Mesothelial cell of epicardium (in vitro differentiated cells): ENCODE data around the gene CHSY3. TPM values are rescaled to one million over a fixed set of nuclear protein-coding genes. Genes with fewer than 3 reads are reported as not detected.

ENCODE experiments used
- DNase-seq, 2 experiments: peaks; one replicate each; pipeline ENCODE4 v3.0.0; 2021; ENCODE audit warnings: low spot score in 2 of 2; ENCODE audit not compliant: unreplicated experiment in 2 of 2
- H3K27ac Mint-ChIP-seq: 2 replicates; pipeline ENCODE4 v1.8.0; 2021; ENCODE audit warnings: mixed read lengths
- H3K27me3 Mint-ChIP-seq: 2 replicates; pipeline ENCODE4 v1.8.0; 2021; ENCODE audit warnings: low read depth, mixed read lengths
- H3K36me3 Mint-ChIP-seq: 2 replicates; pipeline ENCODE4 v1.8.0; 2021; ENCODE audit warnings: mixed read lengths
- H3K4me1 Mint-ChIP-seq: 2 replicates; pipeline ENCODE4 v1.8.0; 2021; ENCODE audit warnings: mixed read lengths
- H3K4me3 Mint-ChIP-seq: 2 replicates; pipeline ENCODE4 v1.8.0; 2021; ENCODE audit warnings: mild to moderate bottlenecking, moderate library complexity, mixed read lengths
- H3K9me3 Mint-ChIP-seq: 2 replicates; pipeline ENCODE4 v1.8.0; 2021; ENCODE audit warnings: mixed read lengths
- total RNA-seq: library from RNA; stranded (reverse); gene quantifications from 3 replicates; pipeline ENCODE4 v1.2.1, GENCODE V29; 2021
- TF ChIP-seq, protein P1 (sequence below): fragments of 200-600 bp; sonication (generic); IDR thresholded peaks from one replicate; pipeline ENCODE4 v1.5.0; 2021; ENCODE audit warnings: antibody characterized with exemption; ENCODE audit not compliant: unreplicated experiment

CHSY3 gene
- total RNA-seq, 1 donor from 2014 or later, result 4.8 TPM

DNA sequence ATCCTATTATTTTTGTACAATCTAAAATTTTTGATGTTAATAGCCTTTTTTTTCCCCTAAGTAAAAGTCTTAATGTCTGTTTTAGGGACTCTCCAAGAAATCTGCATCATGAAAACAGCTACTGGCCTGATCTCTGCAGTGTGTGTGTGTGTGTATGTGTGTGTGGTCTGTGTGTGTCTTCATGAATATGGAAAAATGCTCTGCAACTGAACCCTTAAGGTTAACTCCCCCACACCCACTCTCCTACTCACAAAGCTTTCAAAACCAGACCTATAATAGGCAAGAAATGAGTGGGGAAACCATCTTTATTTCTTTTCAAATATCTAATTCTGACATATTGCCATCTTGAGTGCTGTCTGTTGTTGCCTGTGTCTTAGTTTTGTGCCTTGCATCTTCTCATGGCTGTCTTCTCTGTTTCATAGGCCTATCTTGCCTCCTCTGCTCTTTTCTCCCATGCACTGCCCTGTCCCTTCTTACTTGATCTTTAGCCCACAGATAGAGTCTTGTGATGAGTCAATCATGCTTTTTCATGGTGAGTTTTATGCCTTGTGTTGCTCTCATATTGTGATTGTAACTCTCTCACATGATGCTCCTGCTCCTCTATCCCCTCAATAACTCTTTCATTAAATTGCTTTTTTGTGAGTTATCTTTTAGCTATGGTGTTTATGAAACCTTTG lies 68.3 kb downstream of the CHSY3 start:
- no peaks in the 10 kb centered on the region for H3K27me3 Mint-ChIP-seq
- DNase-seq, result no peak
- TF ChIP-seq, protein P1, sequence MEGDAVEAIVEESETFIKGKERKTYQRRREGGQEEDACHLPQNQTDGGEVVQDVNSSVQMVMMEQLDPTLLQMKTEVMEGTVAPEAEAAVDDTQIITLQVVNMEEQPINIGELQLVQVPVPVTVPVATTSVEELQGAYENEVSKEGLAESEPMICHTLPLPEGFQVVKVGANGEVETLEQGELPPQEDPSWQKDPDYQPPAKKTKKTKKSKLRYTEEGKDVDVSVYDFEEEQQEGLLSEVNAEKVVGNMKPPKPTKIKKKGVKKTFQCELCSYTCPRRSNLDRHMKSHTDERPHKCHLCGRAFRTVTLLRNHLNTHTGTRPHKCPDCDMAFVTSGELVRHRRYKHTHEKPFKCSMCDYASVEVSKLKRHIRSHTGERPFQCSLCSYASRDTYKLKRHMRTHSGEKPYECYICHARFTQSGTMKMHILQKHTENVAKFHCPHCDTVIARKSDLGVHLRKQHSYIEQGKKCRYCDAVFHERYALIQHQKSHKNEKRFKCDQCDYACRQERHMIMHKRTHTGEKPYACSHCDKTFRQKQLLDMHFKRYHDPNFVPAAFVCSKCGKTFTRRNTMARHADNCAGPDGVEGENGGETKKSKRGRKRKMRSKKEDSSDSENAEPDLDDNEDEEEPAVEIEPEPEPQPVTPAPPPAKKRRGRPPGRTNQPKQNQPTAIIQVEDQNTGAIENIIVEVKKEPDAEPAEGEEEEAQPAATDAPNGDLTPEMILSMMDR, result no peak
- no peak overlapping the region for H3K27ac Mint-ChIP-seq
- no peaks in the 10 kb centered on the region for H3K9me3 Mint-ChIP-seq
- H3K36me3 Mint-ChIP-seq, result no peaks in the 10 kb centered on the region
- H3K4me3 Mint-ChIP-seq, result no peak overlapping the region
- H3K4me1 Mint-ChIP-seq, result peaks cover 2% of the 10 kb centered on the region

DNA sequence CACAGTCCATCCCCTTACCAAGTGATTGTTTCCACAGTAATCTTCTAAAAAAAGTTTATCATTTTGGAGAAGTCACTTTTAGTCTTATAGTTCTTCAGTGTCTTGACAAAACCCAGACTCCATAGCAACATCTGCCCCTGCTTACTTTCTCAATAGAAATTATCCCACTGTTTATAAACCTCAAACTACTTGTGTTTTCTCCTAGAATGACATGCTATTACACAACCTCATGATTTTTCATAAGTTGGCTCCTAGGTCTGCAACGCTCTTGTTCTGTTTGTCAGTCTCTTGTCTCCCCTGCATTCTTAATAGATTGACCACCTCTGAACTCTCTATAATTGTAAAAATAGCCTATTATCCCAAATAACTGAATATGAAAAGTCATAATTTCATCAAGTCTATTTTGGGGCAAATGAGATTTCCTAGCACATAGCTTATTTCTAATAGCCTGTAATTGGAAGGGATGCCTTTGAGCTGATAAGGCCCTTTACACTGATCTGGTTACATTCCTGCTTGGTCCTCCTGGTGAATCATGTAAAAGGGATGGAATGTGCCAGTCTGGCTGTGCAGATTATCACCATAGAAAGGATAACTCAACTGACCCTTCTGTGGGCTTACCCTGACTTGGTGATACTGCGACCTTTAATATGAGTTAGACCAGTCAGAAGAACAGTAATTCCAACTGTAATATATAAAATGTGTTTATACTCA lies 69.6 kb downstream of the CHSY3 start:
- Mint-ChIP-seq H3K4me3 (no peak overlapping the region), H3K4me1 (peaks cover 2% of the 10 kb centered on the region), H3K27me3 (no peaks in the 10 kb centered on the region), H3K27ac (no peak overlapping the region), H3K36me3 (no peaks in the 10 kb centered on the region), H3K9me3 (no peaks in the 10 kb centered on the region)
- TF ChIP-seq, protein P1, result no peak
- DNase-seq, result no peak

DNA sequence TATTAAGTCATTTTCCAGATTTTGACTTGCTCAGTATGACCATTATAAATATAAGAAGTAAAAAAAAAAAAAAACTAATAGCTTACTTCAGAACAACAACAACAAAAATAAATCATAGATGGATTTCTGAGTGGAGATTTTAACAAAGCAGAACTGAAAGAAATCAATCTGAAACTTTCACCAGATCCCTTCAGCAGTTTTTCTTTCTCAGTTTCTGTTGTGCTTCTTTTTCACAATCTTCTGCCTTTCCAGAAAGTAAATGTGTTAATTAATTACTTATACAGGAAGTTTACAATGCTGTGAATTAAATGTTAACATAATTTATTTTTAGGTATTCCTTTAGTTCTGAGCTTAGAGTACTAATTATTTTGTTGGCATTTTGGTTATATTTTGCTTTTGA lies 73.5 kb downstream of the CHSY3 start:
- H3K4me3 Mint-ChIP-seq, result no peak overlapping the region
- DNase-seq, result no peak
- peaks cover 2% of the 10 kb centered on the region for H3K36me3 Mint-ChIP-seq
- no peaks in the 10 kb centered on the region for H3K27me3 Mint-ChIP-seq
- H3K4me1 Mint-ChIP-seq, result no peaks in the 10 kb centered on the region
- no peak overlapping the region for H3K27ac Mint-ChIP-seq
- peaks cover 6% of the 10 kb centered on the region for H3K9me3 Mint-ChIP-seq
- TF ChIP-seq, protein P1, result no peak

DNA sequence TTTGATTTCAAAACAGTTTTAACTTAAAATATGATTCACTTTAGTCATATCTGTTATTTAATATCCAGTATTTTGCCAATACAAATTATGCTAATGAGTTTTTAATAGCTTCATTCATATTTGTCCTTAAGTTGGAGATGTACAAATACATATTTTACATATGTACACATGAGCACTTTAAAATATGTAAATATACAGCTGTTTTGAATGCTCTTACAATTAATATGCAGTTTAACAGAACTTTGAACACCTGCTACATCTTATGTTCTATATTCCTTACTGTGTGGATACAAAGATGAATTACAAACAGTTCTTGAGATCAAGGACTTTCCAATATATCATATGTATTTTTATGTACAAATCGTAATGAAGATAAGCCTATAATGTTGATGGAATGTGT lies 74.0 kb downstream of the CHSY3 start:
- peaks cover 2% of the 10 kb centered on the region for H3K36me3 Mint-ChIP-seq
- TF ChIP-seq, protein P1, result no peak
- peaks cover 8% of the 10 kb centered on the region for H3K9me3 Mint-ChIP-seq
- H3K4me1 Mint-ChIP-seq, result no peaks in the 10 kb centered on the region
- no peaks in the 10 kb centered on the region for H3K27me3 Mint-ChIP-seq
- H3K27ac Mint-ChIP-seq, result no peak overlapping the region
- DNase-seq, result no peak
- no peak overlapping the region for H3K4me3 Mint-ChIP-seq

DNA sequence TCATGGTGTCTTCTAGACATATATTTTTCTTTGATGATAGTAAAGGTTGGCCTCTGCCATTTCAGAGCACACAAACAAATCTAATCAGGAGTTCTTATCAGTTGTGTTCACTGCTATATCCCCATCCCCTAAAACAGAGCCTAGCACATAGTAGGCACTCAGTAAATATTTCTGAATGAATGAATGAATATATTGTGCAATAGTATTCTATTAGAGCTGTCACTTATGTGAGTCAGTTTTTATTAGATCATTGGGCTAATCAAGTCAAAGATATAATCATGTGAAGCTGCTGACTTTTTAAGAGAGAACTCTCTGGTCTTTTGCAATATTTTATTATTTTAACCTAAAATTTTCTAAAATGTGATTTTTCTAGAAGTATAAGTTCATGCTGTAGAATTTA lies 84.2 kb downstream of the CHSY3 start:
- Mint-ChIP-seq H3K4me1 (no peaks in the 10 kb centered on the region), H3K9me3 (peaks cover 27% of the 10 kb centered on the region), H3K36me3 (peaks cover 4% of the 10 kb centered on the region), H3K27ac (no peak overlapping the region), H3K27me3 (no peaks in the 10 kb centered on the region), H3K4me3 (no peak overlapping the region)
- TF ChIP-seq, protein P1, result no peak
- DNase-seq, result no peak
